CD4-positive, alpha-beta T cell treated with Interleukin-15 for 1 hour (primary cell): Measurements from ENCODE around the gene ANTXR1.

Source experiments
- DNase-seq: peaks from one replicate; pipeline ENCODE4 v3.0.0-alpha.2; 2020

ANTXR1 gene

GRCh38 chr2:69188182-69188900 lies 175.4 kb downstream of the ANTXR1 start:
- no peak for DNase-seq

- no peak for DNase-seq
These were observed 177.9 kb downstream of the ANTXR1 start for GRCh38 chr2:69190743-69191404.

GRCh38 chr2:69191634-69192033 lies 178.7 kb downstream of the ANTXR1 start:
- no peak for DNase-seq

DNA sequence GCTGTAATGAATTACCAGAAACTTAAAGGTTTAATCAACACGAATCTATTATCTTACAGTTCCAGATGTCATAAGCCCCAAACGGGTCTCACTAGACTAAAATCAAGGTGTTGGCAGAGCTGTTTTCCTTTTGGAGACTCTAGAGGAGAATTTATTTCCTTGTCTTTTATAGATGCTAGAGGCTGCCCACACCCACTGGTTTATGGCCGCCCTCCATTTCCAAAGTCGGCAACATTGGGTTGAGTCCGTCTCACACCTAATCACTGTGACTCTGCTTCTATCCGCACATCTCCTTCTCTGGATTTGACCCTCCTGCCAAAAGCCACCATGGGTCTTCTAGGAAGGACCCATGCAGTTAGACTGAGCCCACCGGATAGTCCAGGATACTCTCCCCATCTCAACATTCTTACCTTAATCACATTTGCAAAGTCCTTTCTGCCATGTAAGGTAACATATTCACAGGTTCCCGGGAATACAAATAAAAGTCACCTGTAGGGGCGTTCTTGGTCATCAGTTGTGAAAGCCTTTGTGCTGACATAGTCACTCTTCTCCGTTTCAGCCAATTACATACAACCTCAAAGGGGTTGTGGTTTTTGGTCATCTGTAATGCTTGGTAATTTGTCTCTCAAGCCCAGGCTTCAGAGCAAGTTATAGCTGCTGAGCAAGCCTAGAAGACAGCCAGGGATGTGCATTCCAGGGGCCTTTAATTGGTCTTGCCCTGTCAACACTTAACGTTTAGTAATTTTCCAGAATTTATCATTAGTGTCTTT lies 179.4 kb downstream of the ANTXR1 start:
- DNase-seq: no peak

DNA sequence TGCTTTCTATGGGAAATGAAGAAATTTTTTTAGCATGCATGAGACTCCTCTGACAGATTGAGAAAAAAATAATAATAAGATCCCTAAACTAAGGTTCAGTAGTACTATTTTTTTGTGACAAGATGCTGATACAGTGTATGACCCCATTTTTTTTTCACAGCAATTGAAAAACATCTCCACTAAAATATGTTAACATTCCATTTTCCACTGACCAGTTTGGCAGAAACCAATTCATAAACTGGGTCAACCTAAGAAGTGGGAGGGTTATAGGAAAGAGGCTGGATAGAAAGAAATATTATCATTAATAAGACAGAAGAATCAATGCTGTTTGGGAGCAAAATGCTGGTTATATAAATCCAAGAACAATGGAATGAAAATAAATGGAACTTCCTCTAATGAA lies 182.7 kb downstream of the ANTXR1 start:
- no peak for DNase-seq

- no peak for DNase-seq
These were observed 183.5 kb downstream of the ANTXR1 start for GRCh38 chr2:69196327-69197117.

- DNase-seq: no peak
These were observed 187.1 kb downstream of the ANTXR1 start for GRCh38 chr2:69200107-69200520.

DNA sequence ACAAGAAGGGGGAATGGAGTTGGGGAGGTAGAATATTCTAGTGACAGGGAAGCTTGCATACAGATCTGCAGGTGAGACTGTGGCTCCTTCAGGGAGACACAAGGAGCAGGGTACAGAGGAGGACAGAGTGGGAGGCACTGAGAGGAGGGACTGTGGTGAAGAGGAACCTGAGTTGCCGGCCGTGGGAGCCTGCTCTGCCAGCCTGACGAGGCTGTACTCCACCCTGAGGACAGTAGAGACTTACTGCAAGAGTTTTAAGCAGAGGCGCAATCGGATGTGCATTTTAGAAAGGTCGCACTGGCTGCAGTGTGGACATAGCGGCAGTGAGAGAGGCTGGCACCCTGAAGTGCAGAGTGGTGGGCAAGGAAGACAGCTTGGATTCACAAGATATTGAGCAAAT lies 188.3 kb downstream of the ANTXR1 start:
- no peak for DNase-seq

DNA sequence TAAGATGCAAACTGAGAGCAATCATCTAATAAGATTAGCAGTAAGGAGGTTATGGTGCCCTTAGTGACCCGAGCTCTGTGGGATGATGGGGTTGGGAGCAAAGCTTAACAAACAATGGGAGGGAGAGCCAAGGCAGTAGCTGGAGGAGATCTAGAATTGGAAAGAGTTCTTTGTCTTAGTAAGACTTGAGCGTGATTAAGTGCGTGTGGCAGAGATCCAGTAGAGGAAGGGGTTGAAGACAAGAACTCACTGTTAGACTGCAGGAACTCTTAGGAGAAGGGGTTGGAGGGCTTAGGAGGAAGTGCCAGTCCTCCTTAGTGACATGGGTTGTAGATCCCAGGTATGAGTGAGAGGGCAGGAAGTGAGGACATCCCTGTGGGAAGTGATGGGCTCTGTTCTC lies 189.3 kb downstream of the ANTXR1 start:
- no peak for DNase-seq

DNA sequence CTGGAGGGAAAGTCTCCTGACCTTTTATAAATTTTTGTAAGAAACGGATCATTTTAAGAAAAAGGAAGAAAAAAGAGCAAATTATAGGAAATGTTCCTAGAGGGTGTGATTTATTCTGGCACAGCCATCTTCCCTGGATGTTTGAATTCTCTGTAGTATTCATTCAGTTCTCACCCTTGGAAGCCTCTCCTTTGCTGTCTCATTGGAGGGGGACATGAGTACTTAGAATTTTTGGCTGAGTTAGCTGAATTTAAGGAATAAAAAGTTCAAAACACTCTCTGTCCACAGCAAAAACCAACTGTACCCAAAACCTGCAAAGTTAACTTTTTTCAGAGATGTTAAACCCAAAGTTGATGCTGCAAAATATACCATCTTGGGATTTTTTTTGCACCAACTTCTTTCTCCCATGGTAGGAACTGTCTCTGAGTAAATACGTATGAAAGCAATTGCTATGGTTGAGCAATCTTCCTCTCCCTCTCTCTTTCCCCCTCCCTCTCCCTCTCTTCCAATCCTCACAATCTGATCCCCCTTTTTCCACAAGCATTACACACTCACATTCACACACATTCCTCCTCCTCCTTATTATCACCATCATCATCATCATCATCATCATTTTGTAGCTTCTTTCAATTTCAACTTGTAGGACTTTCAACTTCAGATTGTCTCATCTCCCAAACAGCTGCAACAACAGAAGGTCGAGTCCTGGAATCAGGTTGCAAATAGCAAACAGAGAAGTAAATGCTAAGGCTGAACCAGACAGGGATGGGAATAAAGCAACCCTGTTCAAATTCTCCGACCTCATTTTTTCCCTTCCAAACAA lies 190.4 kb downstream of the ANTXR1 start:
- no peak for DNase-seq

DNA sequence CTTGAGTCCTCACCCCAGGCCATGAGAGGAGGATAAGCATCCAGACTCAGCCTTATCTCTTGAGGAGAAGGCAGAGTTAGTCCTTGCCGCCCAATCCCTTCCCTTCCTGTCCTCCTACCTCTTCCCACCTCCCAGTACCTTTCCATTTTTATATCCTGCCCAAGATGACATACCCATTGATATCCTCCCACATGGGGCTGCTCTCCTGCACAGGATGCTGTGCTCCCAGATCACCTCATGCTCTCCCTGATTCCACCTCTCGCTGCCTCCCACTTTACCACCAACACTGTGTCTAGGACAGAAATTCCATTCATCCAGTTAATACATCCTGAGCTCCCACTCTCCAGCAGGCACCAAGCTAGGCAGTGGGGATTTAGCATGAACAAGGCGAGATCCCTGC lies 191.7 kb downstream of the ANTXR1 start:
- no peak for DNase-seq

- DNase-seq: no peak
These were observed 192.1 kb downstream of the ANTXR1 start for GRCh38 chr2:69205076-69205475.

GRCh38 chr2:69205491-69205890 lies 192.5 kb downstream of the ANTXR1 start:
- no peak for DNase-seq

DNA sequence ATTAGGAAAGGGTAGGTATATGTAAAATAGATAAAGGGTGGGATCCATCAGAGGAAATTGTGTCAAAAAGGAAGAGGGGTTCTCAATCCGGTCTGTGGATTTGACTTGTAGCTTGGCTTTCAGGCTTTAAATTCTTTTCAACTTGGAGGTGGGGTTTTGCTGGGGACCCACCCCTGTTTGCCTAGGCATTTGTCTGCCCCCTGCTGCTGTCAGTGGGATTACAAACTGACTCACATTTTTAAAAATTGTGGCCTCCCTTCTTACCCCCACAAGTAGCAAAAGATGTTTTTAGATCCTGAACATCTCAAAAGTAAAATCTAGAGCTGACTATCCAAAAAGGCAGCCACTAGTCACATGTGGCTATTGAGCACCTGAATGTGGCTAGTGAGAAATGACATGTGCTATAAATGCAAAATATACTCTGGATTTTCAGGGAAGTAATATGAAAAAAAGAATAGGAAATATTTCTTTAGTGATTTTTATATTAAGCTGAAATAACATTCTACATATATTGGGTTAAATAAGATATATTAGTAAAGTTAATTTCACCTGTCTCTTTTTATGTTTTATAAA lies 195.1 kb downstream of the ANTXR1 start:
- no peak for DNase-seq

DNA sequence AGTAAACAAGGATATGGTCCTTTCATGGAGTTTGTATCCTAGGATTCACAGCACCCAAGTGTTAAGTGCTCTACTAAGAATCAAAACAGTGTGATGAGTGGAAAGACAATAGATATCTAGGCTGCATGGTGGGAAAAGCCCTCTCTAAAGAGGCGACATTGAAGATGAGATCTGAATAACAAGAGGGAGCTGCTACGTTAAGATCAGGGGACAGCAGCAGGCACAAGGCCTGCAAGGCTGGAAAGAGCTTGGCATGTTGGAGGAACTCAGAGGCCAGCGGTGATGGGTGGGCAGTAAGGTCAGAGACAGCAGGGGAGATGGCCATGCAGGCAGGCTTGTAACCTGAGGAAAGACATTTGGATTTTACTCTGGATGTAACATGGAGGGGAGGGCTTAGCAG lies 196.5 kb downstream of the ANTXR1 start:
- DNase-seq: no peak

- DNase-seq: no peak
These were observed 197.4 kb downstream of the ANTXR1 start for GRCh38 chr2:69210385-69210784.

DNA sequence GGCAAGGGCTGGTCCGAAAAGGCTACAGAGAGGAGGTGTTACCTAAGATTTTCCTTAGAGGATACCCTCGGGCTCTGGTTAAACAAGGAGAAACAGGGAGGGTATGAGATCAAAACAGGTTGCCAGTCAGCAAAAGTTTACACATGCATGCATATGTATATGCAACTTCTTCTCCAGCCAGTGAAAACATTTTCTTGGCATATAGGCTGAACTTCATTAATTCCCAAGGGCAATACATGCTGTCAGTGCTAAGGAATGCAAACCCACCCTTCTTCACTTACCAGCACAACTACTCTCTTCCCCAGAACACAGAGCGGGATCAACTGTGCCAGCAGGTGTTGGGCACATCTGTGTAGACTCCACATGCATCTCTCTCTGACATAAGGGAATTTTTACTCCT lies 198.1 kb downstream of the ANTXR1 start:
- DNase-seq: no peak

GRCh38 chr2:69211686-69212085 lies 198.7 kb downstream of the ANTXR1 start:
- DNase-seq: no peak

DNA sequence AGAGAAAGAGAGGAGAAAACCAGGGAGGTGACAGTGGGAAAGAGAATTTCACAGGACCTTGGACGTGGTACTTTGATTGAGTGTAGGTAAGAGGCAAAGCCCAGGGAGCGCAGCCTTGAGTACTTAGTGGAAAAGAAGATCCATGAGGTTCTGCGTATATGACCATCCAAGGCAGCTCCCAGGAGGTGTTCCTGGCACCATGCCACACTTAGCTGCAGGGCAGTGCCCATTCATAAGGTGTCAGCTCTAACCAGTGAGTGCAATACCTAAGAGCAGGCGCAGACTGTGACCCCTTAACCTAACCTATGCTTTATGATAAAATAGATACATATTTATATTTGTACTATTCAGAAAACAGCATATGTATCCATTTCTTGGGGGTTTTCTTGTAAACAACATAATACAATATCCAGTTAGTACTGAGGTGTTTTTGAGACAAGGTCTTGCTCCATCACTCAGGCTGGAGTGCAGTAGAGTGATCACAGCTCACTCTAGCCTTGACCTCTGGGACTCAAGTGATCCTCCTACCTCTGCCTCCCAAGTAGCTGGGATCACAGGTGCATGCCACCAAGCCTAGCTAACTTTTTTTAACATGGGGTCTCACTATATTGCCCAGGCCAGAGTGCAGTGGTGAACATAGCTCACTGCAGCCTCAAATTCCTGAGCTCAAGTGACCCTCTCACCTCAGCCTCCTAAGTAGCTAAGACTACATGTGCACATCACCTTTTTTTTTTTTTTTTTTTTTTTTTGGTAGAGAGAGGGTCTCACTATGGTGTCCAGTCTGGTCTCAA lies 199.5 kb downstream of the ANTXR1 start:
- no peak for DNase-seq

GRCh38 chr2:69213201-69213600 lies 200.2 kb downstream of the ANTXR1 start:
- DNase-seq: no peak

- DNase-seq: no peak
These were observed 200.8 kb downstream of the ANTXR1 start for GRCh38 chr2:69213782-69214181.
